Calu3 (cell line): ENCODE results near the gene DIMT1. TPM values are rescaled to one million over a fixed set of nuclear protein-coding genes. Genes with fewer than 3 reads are reported as not detected.
A peak's percentile ranks its signal among the peaks of the same experiment; 100 is the strongest.

Experiments
- BruUV-seq: library from RNA; stranded (reverse); fragments of 400-500 nt; replicated peaks from 2 replicates; lab custom pipeline; 2021; lab: Mats Ljungman, UMichigan
- CTCF ChIA-PET: fragments of 300-600 bp; sonication (Branson Sonifier 250); formaldehyde crosslinking; loops from one replicate; lab custom pipeline; 2022; ENCODE audit warnings: antibody characterized with exemption; lab: Charles Lee
- DNase-seq: peaks from one replicate; pipeline ENCODE4 v3.0.0; 2022
- H3K27ac Mint-ChIP-seq: one replicate; pipeline ENCODE4 v1.8.0; 2022; ENCODE audit warnings: mixed read lengths; ENCODE audit not compliant: unreplicated experiment
- H3K27me3 Mint-ChIP-seq: one replicate; pipeline ENCODE4 v1.8.0; 2022; ENCODE audit warnings: mixed read lengths; ENCODE audit not compliant: unreplicated experiment
- H3K36me3 Mint-ChIP-seq: one replicate; pipeline ENCODE4 v1.8.0; 2022; ENCODE audit warnings: mild to moderate bottlenecking, moderate library complexity, mixed read lengths; ENCODE audit not compliant: insufficient read depth, unreplicated experiment
- H3K4me1 Mint-ChIP-seq: one replicate; pipeline ENCODE4 v1.8.0; 2022; ENCODE audit warnings: mild to moderate bottlenecking, low read depth, mixed read lengths; ENCODE audit not compliant: unreplicated experiment
- H3K4me3 Mint-ChIP-seq: one replicate; pipeline ENCODE4 v1.8.0; 2022; ENCODE audit warnings: mild to moderate bottlenecking, low read depth, moderate library complexity, mixed read lengths; ENCODE audit not compliant: unreplicated experiment
- H3K9me3 Mint-ChIP-seq: one replicate; pipeline ENCODE4 v1.8.0; 2022; ENCODE audit warnings: low read depth, mixed read lengths; ENCODE audit not compliant: unreplicated experiment
- CTCF ChIP-seq: fragments of 200-600 bp; IDR thresholded peaks from one replicate; pipeline ENCODE4 v1.8.0; 2022; ENCODE audit warnings: antibody characterized with exemption; ENCODE audit not compliant: unreplicated experiment
- intact Hi-C: fragments of 100-400 bp; cut with micrococcal nuclease; formaldehyde crosslinking; loops from one replicate; pipeline ENCODE4 v1.10.0; 2022; ENCODE audit not compliant: unreplicated experiment
- total RNA-seq: library from RNA; stranded (reverse); gene quantifications from 2 replicates; pipeline ENCODE4 v1.2.3, GENCODE V29; 2022

DIMT1 gene
- total RNA-seq, 1 experiment from 2014 or later, result 41.1 TPM

DNA sequence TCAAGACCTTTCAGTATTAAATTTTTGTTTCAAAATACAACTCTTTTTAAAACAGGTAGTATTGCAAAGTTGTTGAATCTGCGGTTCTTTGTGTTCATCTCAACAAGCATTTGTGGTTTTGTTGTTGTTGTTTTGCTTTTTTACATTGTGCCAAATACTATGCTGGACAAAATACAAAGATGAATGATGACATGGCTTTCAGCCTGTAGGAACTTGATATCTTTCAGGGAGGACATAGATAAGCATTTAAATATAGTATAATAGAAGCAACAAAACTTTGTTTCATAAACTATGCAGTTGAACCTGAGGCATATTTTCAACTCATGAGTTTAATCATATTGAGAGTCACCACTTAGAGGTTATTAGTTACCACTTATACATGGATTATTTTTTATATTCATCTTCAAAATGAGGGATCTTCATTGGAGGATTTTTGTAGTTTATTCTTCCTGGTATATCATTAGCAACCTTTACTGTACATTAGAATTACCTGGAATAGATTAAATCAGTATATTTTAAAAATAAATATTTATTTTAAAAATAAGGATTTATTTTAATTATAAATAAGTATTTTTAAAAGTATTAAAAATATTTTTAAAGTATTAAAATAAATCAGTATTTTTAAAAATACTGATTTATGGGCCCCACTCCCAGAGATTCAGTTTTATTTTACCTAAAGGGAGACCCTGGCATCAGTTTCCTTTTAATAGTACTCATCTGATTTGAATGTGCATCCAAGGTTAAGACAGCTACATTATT, 54.8 kb downstream of the DIMT1 start:
- TSS peak; percentile 24 for BruUV-seq
- TF ChIP-seq CTCF, result no peak
- CTCF ChIA-PET, result interaction anchor here (0.5 kb wide), 1 partner anchor 34 kb away, joined by 5 read pairs; no protein-coding TSS in a partner anchor
- no peaks in the 10 kb centered on the region for H3K27me3 Mint-ChIP-seq
- H3K36me3 Mint-ChIP-seq, result peaks cover 23% of the 10 kb centered on the region
- H3K9me3 Mint-ChIP-seq, result no peaks in the 10 kb centered on the region
- no peak overlapping the region for H3K27ac Mint-ChIP-seq
- H3K4me1 Mint-ChIP-seq, result no peaks in the 10 kb centered on the region
- H3K4me3 Mint-ChIP-seq, result no peak overlapping the region
- no peak for DNase-seq
- intact Hi-C loops, result no loop called here

DNA sequence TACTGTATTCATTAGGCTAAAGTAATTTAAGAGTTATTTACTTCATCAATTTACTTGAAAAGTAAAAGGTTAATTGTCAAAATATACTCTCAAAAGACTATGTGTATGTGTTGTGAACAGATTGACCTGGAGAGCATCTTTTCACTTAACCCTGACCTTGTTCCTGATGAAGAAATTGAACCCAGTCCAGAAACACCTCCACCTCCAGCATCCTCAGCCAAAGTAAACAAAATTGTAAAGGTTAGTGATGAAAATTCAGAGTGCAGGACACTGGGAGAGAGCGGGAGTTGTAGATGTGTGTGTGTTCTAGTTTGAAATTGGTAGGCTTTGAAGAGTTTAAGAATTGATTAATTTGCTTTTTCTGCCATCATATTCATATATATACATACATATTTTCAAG, 55.8 kb downstream of the DIMT1 start:
- Mint-ChIP-seq H3K4me3 (no peak overlapping the region), H3K4me1 (peaks cover 9% of the 10 kb centered on the region), H3K36me3 (peaks cover 25% of the 10 kb centered on the region), H3K9me3 (no peaks in the 10 kb centered on the region), H3K27me3 (no peaks in the 10 kb centered on the region), H3K27ac (no peak overlapping the region)
- intact Hi-C loops, result no loop called here
- no TSS peak for BruUV-seq
- no peak for DNase-seq
- TF ChIP-seq CTCF, result no peak
- CTCF ChIA-PET, result no interaction called here

DNA sequence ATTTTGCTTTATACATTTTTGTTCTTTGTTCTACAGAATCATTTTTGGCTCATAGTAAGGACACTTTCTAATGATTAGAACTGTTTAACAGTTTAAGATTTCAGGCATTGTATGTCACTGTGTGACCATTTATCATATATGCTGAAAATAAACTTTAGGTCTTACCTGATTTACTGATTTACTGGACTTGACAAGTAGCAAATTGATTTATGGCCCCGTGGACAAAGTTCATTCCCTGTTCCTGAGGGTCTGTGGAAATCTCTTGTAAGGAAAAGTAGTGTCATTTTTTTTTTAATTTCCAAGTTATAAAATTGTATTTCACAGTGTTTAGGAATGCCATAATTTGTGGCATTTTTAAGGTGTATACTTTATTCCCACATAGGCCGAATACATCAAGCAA, 57.0 kb downstream of the DIMT1 start:
- CTCF ChIA-PET, result no interaction called here
- no peaks in the 10 kb centered on the region for H3K9me3 Mint-ChIP-seq

DNA sequence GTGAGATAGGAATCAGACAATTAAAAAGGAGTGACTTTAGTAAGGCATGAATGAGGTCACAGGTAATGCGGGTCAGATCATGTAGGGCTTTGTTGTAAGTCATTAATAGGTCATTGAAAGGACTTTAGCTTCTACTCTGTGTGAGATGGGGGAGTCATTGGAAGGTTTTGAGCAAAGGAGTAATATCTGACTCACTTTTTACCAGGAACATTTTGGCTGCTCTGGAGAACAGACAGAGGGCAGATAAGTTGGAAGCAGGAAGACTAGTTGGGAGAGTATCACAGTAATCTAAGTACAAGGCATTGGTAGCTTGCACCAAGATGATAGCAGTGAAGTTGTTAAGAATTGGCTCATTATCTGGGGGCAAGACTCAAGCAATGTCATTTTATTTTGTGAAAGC, 60.3 kb downstream of the DIMT1 start:
- intact Hi-C loops, result no loop called here
- no peak for DNase-seq
- Mint-ChIP-seq H3K27ac (no peak overlapping the region), H3K4me1 (peaks cover 20% of the 10 kb centered on the region), H3K36me3 (peaks cover 8% of the 10 kb centered on the region), H3K4me3 (no peak overlapping the region), H3K9me3 (no peaks in the 10 kb centered on the region), H3K27me3 (no peaks in the 10 kb centered on the region)
- CTCF ChIA-PET, result interaction anchor here (1.2 to 1.4 kb wide), 3 partner anchors 15 to 120 kb away, joined by 3 to 7 read pairs (median 4); partner anchors contain the start of gene DIMT1
- BruUV-seq, result no TSS peak
- no peak for TF ChIP-seq CTCF

More for the DNA sequence above, 57.0 kb downstream of the DIMT1 start:
- TF ChIP-seq CTCF, result no peak
- Mint-ChIP-seq H3K36me3 (peaks cover 18% of the 10 kb centered on the region), H3K27ac (no peak overlapping the region), H3K4me3 (no peak overlapping the region), H3K27me3 (no peaks in the 10 kb centered on the region), H3K4me1 (peaks cover 17% of the 10 kb centered on the region)
- DNase-seq, result no peak
- intact Hi-C loops, result no loop called here
- BruUV-seq, result no TSS peak
